GM04504 (cell line): ENCODE measurements around the gene DAB1.
"Not testable (repeated sequence)": the region's sequence is repeated elsewhere in the genome, so short reads cannot be mapped to it uniquely, and the experiment has no call there.

Experiments used
- DNase-seq: peaks from one replicate; pipeline ENCODE4 v3.0.0-alpha.2; 2012; ENCODE audit warnings: low read depth

DAB1 gene

DNA sequence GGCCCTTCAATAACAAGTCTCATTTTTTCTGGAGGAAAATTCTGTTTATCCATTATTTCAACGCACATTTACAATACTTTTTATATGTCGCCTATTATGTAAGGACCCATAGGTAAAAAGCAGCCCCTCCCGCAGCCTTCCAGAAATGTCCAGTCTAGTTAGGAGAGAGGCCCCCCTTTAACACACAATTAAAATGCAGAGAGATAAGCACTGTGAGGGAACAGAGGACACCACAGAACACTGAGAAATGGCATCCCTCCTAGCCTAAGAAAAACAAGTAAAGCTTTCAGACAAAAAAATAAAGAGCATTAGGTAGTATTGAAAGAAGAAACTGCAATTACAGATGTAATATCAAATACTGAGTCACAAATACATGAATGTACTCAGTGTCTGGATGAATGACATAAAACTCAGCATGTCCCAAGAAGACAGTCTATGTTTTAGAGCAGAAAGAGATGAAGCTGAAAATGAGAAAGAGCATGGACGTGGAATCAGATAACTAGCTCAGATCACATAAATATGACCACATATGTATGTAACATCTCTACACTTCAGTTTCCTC is 62.9 kb downstream of the DAB1 start:
- no peak for DNase-seq

DNA sequence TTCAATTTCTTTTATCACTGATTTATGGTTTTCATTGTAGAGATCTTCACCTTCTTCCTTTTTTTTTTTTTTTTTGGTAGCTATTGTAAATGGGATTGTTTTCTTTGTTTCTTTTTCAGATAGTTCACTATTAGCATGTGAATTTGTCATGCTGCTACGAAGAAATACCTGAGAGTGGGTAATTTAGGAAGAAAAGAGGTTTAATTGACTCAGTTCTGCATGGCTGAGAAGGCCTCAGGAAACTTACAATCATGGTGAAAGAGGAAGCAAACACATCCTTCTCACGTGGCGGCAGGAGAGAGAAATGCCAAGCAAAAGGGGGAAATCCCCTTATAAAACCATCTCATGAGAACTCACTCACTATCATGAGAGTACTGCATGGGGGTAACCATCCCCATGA is 66.4 kb downstream of the DAB1 start:
- DNase-seq: no peak

DNA sequence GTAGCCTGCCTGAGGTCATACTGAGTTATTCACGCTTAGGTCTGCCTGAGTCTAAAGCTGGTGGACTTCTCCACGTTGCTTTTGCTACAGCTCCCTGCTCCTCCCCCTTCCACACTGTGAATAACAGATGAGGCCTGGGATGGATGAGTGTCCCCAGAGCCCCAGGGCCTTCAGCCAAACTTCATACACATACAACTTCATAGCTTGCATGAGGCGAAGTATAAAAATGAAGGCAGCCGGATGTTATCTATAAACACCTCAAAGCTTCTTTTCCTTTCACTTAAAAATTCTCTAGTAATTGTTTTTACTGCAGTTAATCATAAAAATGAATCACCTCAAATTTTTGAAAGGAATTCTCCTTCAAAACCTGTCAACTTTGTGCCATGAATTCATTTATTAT is 70.2 kb downstream of the DAB1 start:
- DNase-seq: peak; percentile 18

DNA sequence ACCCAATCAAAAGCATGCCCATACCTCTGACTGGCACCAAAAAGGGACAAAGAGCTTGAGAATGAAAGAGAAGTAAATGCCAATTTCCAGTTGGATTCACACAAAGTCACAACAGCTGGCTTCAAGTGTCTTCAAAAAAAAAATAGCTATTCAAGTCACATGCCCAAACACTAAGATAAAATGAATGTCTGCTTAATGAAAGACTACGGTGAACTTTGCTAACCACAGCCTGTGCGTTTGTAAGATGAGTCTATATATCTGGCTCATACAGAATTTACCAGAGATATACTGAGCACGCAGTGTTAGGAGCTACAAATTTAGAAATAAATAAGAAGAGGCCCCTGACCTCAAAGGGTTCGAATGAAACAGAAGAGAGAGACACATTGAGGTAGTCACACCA is 73.2 kb downstream of the DAB1 start:
- DNase-seq: no peak

DNA sequence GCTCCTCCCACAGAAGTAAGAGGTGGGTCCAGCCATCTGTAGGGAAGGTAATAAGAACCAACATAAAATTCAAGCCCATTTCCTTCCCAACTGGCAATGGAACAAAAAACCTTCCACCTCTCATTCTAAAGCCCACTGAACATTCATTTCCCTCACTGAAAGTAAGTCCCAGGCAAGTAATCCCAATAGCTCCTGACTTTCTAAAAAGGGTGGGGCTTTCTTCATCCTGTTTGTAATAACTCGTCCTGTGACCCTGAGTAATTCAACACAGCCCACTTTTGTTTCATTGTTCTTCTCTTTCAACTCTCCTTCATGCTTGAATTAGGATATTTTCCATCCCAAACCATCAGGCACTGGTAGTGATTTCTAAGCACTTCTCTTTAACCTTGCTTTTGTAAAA is 74.9 kb downstream of the DAB1 start:
- no peak for DNase-seq

DNA sequence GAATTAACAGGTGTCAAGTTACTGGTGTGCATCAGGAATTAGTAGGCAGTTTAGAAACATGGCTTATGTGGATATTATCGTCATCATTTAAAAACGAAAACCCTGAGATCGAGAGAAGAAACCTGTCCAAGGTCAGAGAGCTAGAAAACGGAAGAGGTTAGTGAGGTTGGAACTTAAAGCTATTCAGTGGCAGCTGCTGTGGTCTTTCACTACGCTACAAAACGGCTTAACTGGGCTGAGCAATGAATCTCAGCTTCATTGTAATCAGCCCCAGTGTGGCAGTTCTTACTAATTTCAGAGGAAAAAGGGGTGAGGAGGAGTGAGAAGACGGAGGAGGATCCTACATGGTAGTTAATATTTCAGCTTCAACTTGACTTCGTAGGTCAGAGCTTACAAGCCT is 77.9 kb downstream of the DAB1 start:
- no peak for DNase-seq

DNA sequence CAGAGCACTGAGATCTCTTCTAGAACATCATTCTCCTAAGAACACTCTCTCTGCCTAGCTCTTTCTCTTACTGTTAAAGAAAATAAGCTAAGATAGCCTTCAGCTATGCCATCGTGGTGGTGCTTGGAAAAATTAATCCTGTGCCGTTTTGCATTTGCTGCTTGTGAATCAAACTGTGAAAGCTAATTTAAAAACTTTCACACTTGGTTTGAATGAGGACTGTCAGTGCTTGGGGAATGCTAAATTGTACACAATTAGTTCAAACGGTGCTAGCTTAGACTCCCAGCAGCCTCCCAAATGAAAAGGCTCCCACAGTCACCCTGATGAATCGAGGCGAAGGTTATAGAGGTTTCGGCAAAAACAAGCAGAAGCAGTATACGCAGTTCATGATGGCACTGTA is 79.6 kb downstream of the DAB1 start:
- DNase-seq: no peak

DNA sequence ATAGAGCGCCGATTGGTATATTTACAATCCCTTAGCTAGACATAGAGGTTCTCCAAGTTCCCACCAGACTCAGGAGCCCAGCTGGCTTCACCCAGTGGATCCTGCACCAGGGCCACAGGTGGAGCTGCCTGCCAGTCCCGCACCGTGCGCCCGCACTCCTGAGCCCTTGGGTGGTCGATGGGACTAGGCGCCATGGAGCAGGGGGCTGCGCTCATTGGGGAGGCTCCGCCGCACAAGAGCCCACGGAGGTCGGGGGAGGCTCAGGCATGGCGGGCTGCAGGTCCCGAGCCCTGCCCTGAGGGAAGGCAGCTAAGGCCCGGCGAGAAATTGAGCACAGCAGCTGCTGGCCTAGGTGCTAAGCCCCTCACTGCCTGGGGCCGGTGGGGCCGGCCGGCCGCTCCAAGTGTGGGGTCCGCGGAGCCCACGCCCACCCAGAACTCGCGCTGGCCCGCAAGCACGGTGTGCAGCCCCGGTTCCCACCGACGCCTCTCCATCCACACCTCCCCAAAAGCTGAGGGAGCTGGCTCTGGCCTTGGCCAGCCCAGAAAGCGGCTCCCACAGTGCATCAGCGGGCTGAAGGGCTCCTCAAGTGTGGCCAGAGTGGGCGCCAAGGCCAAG is 80.5 kb downstream of the DAB1 start:
- not testable (repeated sequence) for DNase-seq

DNA sequence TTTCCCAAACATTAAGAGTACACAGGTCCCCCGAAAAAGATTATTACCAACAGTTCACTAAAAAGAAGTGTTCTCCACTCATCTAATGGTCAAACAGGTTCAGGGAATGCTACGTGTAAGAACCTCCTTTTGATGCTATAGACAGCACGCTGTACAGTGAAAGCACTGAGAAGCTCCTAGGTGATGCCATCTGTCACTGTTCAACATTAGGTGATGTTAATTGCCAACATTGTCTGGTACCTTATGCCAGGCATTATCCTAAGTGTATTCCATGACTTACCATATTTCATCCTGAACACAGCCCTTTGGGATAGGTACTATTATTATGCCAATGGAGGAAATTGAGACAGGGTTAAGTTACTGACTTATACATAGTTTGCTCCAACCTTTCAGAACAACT is 82.1 kb downstream of the DAB1 start:
- no peak for DNase-seq

DNA sequence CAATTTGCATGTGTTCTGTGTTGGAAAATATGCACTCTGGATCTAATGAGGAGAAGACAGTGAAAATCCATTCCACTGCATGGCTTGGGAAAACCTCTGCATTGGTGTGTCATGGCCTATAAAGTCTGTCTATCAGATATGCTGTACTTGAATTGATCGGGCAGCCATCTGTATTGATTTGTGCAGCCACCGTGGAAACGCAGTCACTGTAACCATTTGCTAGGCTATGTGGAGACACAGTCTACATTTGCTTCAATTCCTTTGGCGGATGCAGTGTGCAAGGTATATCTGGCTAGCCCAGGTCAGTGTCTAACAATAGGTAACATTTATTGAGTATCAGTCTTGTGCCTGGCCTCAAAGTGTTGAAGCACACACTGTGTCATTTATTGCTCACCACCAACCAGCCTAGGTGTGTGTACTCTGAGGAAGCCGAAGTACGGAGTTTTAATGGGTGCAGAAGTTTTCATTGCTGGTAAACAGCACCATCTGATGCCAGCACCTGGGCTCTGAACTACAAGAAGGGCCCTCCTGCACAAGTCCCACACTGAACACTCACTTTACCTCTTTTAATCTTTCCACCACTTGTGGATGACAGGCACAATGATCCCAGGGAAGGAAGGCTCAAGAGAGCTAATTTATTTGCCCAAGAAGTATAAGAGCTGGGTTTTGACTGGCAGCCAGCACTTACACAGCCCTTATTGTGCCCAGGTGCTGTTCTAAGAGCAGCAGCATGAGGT is 83.4 kb downstream of the DAB1 start:
- no peak for DNase-seq

DNA sequence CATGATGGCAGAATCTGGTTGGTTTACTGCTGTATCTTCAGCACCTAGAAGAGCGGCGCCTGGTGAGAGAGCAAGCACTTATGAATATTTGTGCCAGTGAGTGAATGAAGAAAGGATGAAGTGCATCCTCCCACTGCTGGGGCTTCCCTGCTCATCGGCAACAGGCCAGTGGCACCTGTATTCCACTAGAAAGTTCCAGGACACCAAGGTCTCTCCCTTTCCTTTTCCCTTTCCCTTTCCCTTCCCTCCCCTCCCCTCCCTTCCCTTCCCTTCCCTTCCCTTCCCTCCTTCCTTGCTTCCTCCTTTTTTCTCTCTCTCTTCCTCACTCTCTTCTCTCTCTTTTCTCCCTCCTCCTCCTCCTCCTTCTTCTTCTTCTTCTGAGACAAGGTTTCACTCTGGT is 86.2 kb downstream of the DAB1 start:
- no peak for DNase-seq

DNA sequence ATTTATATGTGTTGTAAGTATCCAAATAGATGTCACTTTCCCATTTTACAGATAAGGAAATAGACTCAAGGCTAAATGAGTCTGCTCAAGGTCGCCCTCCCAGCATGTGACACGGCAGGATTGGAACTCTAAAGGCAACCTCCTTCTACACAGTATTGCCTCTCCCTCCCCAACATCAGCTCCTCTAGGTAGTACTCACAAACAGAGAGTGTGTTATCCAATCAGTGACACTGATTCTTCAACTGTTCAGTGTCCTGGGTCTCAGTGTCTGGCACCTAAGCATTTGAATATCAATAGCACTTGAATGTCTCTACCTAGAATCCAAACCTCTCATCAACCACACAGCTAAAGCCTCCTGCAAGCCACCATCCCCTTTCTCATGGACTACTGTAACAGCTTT is 87.1 kb downstream of the DAB1 start:
- DNase-seq: no peak

DNA sequence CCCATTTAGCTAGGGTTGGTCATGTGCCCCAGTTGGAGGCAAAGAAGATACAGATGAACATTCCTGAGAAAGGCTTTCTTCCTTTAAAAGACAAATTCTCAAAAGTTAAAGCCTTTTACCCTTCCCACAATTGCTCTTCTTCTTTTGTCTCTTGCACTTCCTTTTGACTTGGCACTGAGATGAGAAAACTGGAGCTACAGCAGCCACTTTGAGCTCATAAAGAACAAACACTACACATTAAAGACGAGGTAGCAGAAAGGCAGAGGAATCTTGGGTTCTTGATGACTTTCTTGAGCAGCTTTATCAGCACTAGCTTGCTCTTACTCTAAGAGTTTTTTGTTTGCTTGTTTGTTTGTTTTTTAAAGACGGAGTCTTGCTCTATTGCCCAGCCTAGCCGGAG is 92.2 kb downstream of the DAB1 start:
- DNase-seq: no peak

DNA sequence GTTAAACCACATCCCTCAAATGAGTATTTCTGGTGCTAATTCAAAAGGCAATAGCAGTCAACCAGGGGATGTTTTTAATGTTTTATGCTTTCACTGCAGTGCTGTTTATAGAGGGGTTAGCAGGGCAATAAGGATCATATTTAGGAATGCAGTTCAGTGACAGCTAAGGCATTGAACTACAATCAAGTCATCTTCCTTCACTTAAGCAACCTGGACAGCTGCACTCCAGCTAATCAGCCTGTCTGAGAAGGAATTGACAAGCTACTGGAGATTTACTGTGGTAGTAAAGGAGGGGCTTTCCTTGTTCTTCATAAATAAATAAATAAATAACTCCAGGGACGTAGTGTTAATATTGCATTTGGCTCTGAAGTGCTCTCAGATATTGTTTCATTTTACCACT is 93.9 kb downstream of the DAB1 start:
- peak; percentile 8 for DNase-seq

DNA sequence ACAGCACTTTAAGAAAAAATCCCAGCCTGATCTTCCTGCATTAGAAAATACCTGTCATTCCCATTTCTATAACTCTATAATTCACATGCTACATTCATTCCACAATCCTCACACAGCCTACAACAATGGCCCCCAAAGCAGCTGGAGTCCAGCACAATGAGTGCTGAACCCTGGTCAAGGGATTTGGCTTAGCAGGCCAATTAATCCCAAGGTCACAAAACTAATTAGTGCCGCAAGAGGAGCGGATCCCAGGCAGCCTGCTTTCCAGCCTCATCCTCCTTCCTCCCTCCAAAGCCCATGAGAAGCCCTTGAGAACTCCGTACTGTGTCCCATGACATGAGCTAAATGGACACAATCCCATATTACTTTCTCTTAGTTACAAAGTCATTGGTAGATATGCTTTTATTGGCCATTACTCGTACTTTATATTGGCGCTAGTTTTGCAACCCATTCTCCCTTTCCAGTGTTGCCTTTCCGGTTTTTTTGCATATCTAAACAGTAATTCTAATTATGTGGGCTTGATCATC is 94.8 kb downstream of the DAB1 start:
- DNase-seq: no peak

DNA sequence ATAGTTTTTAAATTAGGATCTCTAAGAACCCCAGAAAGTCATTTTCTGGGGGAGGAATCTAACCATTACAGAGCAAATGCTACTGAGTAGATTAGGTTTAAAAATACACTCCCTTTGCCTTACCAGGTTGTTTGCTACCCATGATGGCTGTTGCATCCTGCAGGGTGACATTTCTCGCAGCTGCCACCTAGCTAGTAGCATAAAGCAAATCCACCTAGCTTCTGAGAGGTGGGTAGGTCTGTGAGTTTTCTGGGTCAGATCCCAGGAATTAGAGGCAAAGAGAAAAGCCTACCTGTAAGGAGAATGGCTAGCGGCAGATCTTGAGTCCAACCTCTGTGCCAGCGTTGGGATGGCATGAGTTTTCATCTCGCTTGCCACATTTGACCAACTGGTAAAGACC is 95.9 kb downstream of the DAB1 start:
- no peak for DNase-seq

DNA sequence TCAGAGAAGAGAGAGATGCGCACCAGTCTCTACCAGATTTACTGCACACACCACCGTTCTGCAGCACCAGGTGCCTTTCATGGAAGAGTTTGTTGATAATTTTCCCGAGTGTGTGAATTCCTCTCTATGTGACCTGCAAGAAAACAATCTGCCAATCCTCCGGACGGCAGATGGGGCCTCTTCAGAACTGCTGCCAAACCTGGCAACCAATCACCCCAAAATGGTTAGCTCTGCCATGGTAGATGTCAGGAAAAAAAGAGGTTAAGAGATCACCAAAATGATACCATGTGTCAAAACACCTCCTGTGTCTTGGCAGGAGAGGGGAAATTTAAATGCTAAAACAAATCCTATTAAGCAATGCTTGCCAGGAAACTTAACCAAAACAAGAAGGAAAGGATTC is 96.5 kb downstream of the DAB1 start:
- no peak for DNase-seq

DNA sequence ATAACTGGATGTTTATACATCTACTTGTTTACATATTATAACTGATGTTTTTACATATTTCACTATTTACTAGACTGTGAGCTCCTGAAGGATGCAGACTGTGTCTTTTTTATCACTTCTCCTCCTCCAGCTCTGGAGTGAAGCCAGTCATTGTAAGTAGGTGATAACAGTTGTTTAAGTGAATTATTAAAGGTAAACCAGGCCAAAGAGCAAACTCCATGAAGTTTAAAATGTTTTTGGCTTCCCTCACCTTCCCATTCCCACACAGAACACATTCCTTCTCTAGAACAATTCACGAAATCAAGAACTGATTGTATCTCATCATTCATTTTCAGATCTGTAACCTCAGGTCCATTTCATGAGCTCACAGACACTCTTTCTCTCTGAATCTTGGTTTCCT is 98.3 kb downstream of the DAB1 start:
- DNase-seq: no peak

DNA sequence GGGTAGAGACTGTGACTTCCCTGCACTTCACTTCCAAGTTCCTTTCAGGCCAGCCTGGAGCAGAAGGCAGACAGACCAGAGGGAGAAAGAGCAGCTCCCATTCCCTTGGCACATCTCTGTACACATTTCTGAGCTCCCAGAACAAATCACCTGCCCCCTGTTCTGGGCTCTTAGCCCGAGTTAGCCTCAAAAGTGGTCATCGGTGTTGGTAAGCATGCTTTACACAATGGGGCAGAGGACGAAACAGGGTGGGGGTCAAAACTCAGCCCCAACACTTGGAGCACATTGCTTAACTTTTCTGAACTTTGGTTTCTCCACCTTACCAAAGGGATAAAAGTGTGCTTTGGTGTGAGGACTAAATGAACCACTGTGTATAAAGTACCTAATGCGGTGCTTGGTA is 98.7 kb downstream of the DAB1 start:
- no peak for DNase-seq

DNA sequence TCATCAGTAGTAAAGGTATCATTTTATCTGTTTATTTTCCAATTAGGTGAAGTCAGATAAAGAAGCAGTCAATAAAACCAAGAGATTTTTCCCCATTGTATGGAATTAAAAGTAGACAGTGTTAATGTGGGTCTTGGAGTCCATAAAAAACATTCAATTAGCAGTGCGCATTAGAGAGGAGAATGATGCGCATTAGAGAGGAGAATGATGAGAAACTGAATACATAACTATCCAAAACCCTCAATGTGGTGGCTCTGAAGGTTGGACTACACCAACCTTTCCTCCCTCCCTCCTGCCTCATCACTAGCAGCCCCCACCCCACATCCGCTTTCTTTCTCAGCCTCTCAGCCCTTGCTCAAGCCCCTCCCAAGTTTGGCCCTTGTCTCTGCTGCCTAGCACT is 99.5 kb downstream of the DAB1 start:
- no peak for DNase-seq

DNA sequence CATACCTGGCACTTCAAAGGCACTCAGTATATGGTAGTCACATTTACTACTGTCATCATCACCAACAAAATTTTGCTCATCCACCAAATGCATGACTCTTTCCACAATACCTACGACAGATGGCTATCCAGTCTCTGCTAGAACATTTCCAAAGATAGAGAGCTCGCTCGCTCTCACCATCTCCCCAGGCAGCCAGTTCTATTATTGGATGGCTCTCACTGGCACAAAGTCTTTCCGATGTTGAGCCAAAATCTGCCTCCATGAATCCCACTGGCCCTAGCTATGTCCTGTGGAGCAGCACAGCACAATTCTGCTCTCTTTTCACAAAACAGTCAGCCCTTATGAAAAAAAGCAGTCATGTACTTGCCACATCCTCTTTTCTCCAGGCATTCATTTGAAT is 102.1 kb downstream of the DAB1 start:
- no peak for DNase-seq

DNA sequence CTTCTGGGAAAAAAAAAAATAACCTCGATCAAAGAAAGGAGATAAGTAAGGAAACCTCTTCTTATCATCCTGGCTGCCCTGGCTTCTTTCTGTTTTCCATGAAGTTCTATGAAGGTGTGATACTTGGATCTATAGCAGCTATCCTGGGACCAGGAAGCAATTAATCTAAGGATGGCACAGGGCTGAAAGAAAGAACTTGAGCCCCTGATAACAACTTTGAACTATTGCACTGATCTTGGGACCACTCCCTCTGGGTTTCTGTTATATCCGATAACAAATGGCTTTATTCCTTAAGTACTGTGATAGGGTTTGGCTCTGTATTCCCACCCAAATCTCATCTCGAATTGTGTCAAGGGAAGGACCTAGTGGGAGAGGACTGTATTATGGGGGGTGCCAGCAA is 104.1 kb downstream of the DAB1 start:
- no peak for DNase-seq

DNA sequence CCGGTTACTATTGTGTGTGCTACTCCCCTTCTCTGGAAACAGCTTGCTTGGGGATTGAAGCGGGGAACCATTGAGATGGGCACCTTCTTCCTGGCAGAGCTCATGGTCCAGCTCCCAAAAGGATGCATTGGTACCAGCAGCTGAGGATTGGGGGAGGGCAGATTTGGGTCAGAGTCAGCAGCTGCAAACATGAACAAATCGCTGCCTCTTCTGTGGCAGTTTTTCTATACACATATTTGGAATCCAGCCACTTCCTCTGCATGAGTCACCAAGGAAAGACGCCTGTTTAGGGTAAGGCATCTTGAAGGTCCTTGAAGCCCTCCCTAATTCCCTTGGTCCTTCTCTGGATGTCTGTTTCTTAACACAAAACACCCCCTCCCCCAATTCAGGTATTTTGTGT is 104.7 kb downstream of the DAB1 start:
- DNase-seq: peak; percentile 16

DNA sequence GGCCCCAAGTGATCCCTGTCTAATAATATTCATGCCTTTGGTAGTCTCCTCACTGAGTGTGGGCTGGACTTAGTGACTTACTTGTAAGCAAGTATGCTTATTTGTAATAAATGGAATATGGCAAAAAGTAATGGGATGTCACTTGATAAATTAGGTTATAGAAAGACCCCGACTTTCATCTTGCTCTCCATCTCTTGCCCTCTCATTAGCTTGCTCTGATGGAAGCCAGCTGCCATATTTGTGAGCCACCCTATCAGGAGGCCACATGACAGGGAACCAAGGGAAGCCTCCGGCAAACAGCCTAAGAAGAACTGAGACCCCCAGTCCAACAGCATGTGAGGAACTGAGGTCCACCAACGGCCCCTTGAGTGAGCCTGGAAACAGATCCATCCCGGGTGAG is 107.0 kb downstream of the DAB1 start:
- DNase-seq: no peak
